Ascending aorta (tissue), 2 donors: ENCODE measurements around the gene CD68. TPM values are rescaled to one million over a fixed set of nuclear protein-coding genes. Genes with fewer than 3 reads are reported as not detected.
"Not testable (repeated sequence)": the region's sequence is repeated elsewhere in the genome, so short reads cannot be mapped to it uniquely, and the experiment has no call there.

Experiments
- DNase-seq, 2 donors: peaks; one replicate each; pipeline ENCODE4 v3.0.0-alpha.2; 2019; ENCODE audit warnings: low spot score in 2 of 2
- H3K27ac ChIP-seq, 2 donors: fragments of 200-600 bp; sonication (generic); one replicate each; pipeline ENCODE4 v1.5.1; 2016 to 2017; ENCODE audit warnings: mild to moderate bottlenecking in 1 of 2
- H3K27me3 ChIP-seq: fragments of 200-600 bp; sonication (generic); one replicate; pipeline ENCODE4 v1.5.1; 2017
- H3K36me3 ChIP-seq, 2 donors: fragments of 200-600 bp; sonication (generic); one replicate each; pipeline ENCODE4 v1.5.1; 2016
- H3K4me1 ChIP-seq, 2 donors: fragments of 200-600 bp; sonication (generic); one replicate each; pipeline ENCODE4 v1.5.1; 2016 to 2017; ENCODE audit warnings: mild to moderate bottlenecking in 1 of 2
- H3K4me3 ChIP-seq, 2 donors: fragments of 200-600 bp; sonication (generic); one replicate each; pipeline ENCODE4 v1.5.1; 2016 to 2017; ENCODE audit warnings: mild to moderate bottlenecking in 1 of 2
- H3K9me3 ChIP-seq, 2 donors: fragments of 200-600 bp; sonication (generic); one replicate each; pipeline ENCODE4 v1.5.1; 2016
- CTCF ChIP-seq, 3 experiments: fragments of 200-600 bp in 2 of 3; fragments of 450-650 bp in 1 of 3; sonication (generic) in 2 of 3; IDR thresholded peaks; one replicate each; pipeline ENCODE4 v1.5.1; 2016 to 2019; ENCODE audit warnings: antibody characterized with exemption in 3 of 3, mild to moderate bottlenecking in 1 of 3, moderate library complexity in 1 of 3
- intact Hi-C: fragments of 100-400 bp; cut with DNase I; formaldehyde crosslinking; loops from one replicate; pipeline ENCODE4 v1.15.1; 2023
- total RNA-seq: library from RNA; depleted of rRNA; stranded (reverse); fragments of >200 nt; gene quantifications from one replicate; pipeline ENCODE4 v1.1.0, GENCODE V29; 2016

Gene CD68
- total RNA-seq, 1 donor from 2014 or later = 151 TPM

GRCh38 chr17:7618608-7619007, 39.2 kb downstream of the CD68 start:
- no peaks in the 10 kb centered on the region for H3K36me3 ChIP-seq
- no peaks in the 10 kb centered on the region for H3K9me3 ChIP-seq
- TF ChIP-seq CTCF (IDR thresholded peaks at IDR 0.05) = no peak
- peaks cover 0 to 6% of the 10 kb centered on the region in 2 donors for H3K4me1 ChIP-seq
- H3K4me3 ChIP-seq = no peak overlapping the region
- H3K27ac ChIP-seq = no peak overlapping the region
- no peak for DNase-seq
- H3K27me3 ChIP-seq = no peaks in the 10 kb centered on the region
- intact Hi-C loops = loop anchor here (10.0 kb wide), 1 partner anchor 226 kb away; no protein-coding TSS in a partner anchor

- Histone ChIP-seq H3K4me1 (no peaks in the 10 kb centered on the region), H3K4me3 (no peak overlapping the region), H3K9me3 (no peaks in the 10 kb centered on the region), H3K27ac (no peak overlapping the region), H3K36me3 (no peaks in the 10 kb centered on the region), H3K27me3 (no peaks in the 10 kb centered on the region)
- DNase-seq = no peak
- TF ChIP-seq CTCF (IDR thresholded peaks at IDR 0.05) = no peak
- intact Hi-C loops = no loop called here
Measured at GRCh38 chr17:7620835-7621234, 41.4 kb downstream of the CD68 start.

- H3K4me3 ChIP-seq = no peak overlapping the region
- H3K4me1 ChIP-seq = peaks cover 0 to 4% of the 10 kb centered on the region in 2 donors
- intact Hi-C loops = no loop called here
- no peak for TF ChIP-seq CTCF (IDR thresholded peaks at IDR 0.05)
- H3K27ac ChIP-seq = no peak overlapping the region
- H3K9me3 ChIP-seq = no peaks in the 10 kb centered on the region
- no peaks in the 10 kb centered on the region for H3K36me3 ChIP-seq
- H3K27me3 ChIP-seq = no peaks in the 10 kb centered on the region
- DNase-seq = no peak
Measured at GRCh38 chr17:7623661-7624060, 44.2 kb downstream of the CD68 start.

- DNase-seq, H3K27me3 ChIP-seq, H3K36me3 ChIP-seq, H3K4me3 ChIP-seq, H3K4me1 ChIP-seq, H3K27ac ChIP-seq, H3K9me3 ChIP-seq: not testable (repeated sequence)
- intact Hi-C loops = loop anchor here (2.0 kb wide), 1 partner anchor 63 kb away; the partner anchor contains the start of gene WRAP53
Measured at GRCh38 chr17:7625749-7626148, 46.3 kb downstream of the CD68 start.

DNA sequence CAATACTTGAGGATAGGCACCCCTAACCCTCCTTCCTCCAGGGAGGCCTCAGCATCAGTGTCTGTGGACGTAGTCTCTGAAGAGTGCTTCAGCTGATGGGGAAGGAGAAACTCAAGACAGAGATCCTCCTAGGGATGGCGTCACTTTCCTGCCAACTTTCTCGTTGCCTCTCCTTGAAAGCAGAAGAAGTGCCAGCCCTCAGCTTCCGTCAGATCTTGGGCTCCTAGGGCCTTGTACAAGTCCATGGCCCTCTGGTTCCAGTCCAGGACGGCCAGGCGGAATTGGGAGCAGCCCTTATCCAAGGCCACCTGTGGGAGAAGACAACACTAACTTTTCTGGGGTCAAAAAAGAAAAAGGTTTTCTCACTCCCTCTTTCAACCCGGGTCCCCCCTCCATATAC, 46.9 kb downstream of the CD68 start:
- no peak for DNase-seq
- no peaks in the 10 kb centered on the region for H3K36me3 ChIP-seq
- intact Hi-C loops = loop anchor here (2.0 kb wide), 1 partner anchor 62 kb away; the partner anchor contains the start of gene WRAP53
- no peaks in the 10 kb centered on the region for H3K9me3 ChIP-seq
- no peak for TF ChIP-seq CTCF (IDR thresholded peaks at IDR 0.05)
- no peak overlapping the region for H3K4me3 ChIP-seq
- H3K27ac ChIP-seq = no peak overlapping the region
- H3K27me3 ChIP-seq = no peaks in the 10 kb centered on the region
- H3K4me1 ChIP-seq = peaks cover 0 to 4% of the 10 kb centered on the region in 2 donors

GRCh38 chr17:7626956-7627249, 47.5 kb downstream of the CD68 start:
- no peaks in the 10 kb centered on the region for H3K36me3 ChIP-seq
- DNase-seq = no peak
- H3K4me1 ChIP-seq = peaks cover 0 to 4% of the 10 kb centered on the region in 2 donors
- H3K27me3 ChIP-seq = no peaks in the 10 kb centered on the region
- H3K9me3 ChIP-seq = no peaks in the 10 kb centered on the region
- H3K4me3 ChIP-seq = peak overlapping the region; percentile 70 to 76
- intact Hi-C loops = loop anchor here (1.0 to 2.0 kb wide), 2 partner anchors 12 to 62 kb away; partner anchors contain the start of gene WRAP53
- TF ChIP-seq CTCF (IDR thresholded peaks at IDR 0.05) = no peak
- peak overlapping the region; percentile 82 to 83 for H3K27ac ChIP-seq
